NCI-H446 (cell line): ENCODE results near the gene RNF128.
"Not testable (repeated sequence)": the region's sequence is repeated elsewhere in the genome, so short reads cannot be mapped to it uniquely, and the experiment has no call there.

Experiments
- DNase-seq, 2 experiments: peaks; one replicate each; lab custom pipeline; 2025; lab: John Stamatoyannopoulos, UW

RNF128 gene

DNA sequence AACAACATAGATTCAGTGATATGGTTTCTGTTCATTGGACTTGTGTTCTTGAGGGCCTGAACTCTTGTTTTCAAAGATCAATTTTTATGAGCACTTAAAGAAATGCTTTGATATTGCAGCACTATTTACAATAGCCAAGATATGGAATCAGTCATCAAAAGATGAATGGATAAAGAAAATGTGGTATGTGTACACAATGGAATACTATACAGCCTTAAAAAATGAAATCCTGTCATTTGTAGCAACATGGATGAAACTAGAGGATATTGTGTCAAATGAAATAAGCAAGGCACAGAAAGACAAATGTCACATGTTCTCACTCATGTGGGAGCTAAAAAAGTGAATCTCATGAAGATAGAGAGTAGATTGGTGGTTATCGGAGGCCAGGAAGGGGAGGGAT lies 21.9 kb downstream of the RNF128 start:
- no peak for DNase-seq

DNA sequence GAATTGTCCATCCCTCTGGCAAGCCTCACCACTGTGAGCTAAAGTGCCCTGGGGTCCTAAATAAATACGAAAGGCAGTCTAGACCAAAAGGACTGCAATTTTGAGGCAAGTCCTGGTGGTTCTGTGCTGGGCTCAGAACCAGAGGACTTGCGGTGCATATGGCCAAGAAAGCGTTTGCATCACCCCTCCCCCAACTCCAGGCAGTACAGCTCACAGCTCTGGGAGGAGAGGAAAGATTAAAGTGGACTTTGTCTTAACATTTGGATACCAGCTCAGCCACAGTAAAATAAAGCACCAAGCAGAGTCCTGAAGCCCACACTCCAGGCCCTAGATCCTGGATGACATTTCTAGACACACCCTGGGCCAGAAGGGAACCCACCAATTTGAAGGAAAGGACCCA lies 24.9 kb downstream of the RNF128 start:
- DNase-seq = no peak

DNA sequence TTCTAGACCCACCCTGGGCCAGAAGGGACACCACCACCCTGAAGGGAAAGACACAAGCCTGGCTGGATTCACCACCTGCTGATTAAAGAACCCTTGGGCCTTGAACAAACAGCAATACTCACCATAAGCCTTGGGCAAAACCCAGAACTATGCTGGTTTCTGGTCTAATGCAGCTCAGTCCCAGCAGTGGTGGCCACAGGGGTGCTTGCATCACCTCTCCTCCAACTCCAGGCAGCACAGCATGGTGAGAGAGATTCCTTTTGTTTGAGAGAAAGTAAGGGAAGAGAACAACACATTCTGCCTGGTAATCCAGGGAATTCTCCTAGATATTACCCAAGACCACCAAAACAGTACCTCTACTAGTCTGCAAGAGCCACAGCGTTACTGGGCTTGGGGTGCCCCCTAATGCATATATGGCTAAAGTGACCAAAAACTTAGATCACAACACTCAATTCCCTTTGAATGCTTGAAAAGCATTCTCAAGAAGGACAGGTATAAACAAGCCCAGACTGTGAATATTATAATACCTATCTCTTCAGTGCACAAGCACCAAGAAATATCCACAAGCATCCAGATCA lies 25.7 kb downstream of the RNF128 start:
- no peak for DNase-seq

DNA sequence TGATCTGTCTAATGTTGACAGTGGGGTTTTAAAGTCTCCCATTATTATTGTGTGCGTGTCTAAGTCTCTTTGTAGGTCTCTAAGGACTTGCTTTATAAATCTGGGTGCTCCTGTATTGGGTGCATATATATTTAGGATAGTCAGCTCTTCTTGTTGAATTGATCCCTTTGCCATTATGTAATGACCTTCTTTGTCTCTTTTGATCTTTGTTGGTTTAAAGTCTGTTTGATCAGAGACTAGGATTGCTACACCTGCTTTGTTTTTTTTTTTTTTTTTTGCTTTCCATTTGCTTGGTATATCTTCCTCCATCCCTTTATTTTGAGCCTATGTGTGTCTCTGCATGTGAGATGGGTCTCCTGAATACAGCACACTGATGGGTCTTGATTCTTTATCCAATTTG lies 42.8 kb downstream of the RNF128 start:
- DNase-seq = not testable (repeated sequence)

DNA sequence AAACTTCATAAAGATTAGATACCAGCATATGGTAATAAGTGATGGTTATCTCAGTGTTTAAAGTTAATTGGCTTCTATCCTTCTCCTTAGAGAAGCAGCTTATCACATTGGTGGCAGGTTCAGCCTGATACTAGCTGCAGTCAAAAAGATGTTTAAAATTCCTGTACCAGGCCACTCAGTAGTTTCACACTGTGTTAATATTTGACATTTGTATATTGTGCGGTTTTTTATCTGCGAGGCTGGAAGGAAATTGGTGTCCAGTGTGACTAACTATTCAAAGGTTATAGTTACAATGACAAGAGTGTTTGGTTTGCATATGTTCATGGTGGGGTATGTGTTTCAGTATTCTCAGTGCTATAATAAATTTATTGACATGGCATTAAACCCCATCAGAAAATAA lies 48.5 kb downstream of the RNF128 start:
- DNase-seq = no peak

DNA sequence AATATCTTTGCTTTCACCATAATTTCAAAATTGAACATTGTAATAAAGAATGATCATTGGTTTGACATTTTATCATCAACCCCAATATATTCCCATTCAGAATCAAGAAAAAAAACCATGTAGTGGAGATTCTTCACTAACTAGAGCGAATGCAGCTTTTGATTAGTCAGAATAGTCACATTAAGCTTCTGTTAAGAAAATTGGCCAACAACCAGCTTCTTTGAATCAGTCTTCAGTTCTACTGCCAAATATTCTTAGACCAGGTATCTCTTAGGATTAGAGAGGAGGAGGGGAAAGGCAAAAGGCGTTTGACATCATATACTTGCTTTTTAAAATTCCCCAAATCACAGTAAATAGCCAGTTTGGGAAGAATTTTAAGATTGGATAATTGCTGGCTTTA lies 53.8 kb downstream of the RNF128 start:
- no peak for DNase-seq

DNA sequence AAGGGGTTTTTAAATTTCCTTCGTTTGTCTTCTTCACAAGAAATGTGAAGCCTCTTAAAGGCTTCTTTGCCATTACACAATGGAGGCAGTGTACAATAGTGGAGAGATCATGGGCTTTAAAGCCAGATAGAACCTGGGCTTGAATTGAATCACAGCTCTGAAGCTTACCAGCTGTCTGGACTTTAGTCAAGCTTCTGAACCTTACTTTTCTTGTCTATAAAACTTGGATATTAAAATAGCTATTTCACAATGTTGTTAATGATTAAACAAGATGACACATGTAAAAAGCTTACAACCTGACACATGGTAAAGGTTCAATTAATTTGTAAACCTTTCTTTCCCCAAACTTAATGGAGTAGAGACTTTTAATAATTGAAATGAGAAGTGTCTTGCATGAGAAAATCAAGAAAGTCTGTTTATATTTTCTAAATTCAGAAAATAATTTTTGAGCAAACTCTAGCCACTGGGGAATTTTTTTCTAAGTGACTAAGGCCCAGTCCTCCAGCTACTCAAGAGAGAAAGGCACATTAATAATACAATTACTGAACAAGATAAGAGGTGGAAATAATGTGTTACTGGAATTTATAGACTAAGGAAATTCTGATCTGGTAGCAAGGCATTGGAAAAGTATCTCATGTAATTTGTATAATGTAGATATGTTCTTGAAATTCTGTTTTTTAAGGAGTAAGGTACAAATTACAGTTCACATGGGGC lies 54.3 kb downstream of the RNF128 start:
- no peak for DNase-seq

DNA sequence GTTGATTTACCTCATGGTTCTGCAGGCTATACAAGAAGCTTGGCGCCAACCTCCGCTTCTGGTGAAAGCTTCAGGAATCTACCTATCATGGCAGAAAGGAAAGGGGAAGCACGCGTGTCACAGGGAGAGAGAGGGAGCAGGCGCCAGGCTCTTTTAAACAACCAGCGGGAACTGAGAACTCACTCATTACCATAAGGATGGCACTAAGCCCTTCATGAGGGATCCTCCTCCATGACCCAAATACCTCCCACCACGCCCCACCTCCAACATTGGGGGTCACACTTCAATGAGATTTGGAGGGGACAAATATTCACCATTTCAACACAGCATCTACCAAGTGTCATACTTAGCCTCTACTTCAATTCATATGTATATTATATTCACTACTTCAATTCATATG lies 57.2 kb downstream of the RNF128 start:
- DNase-seq = no peak

DNA sequence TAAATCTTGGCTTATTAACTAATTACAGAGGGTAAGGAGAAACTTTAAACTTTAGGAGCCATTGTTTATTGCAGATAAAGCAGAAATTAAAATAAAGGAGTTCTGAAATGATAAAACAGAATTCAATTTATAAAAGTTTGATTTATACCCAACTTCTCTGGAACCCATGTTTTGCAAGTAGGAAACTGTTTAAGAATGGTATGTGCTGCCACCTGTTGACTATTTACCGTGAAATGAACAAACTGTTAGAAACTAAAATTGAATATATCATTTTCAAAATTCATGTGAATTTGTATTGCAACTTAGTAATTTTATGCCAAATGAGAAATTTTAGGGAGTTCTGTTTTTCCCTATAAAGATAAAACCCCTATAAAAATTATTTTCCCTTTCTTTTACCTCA lies 65.0 kb downstream of the RNF128 start:
- DNase-seq = no peak

DNA sequence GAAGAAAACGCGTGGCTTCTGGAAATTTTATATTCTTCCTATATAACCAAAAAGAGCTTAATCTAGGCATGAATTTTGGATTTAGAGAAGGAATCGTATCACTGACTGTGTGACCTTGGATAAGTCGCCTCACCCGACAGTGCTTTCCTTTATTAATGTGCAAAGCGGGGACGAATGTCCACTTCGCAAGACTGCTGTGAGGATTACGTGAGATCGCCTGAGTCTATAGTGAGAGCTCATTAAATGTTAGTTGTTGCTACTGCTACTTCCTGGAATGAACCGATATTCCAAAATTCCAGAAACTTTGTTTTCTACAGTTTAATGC lies 75.5 kb downstream of the RNF128 start:
- no peak for DNase-seq

DNA sequence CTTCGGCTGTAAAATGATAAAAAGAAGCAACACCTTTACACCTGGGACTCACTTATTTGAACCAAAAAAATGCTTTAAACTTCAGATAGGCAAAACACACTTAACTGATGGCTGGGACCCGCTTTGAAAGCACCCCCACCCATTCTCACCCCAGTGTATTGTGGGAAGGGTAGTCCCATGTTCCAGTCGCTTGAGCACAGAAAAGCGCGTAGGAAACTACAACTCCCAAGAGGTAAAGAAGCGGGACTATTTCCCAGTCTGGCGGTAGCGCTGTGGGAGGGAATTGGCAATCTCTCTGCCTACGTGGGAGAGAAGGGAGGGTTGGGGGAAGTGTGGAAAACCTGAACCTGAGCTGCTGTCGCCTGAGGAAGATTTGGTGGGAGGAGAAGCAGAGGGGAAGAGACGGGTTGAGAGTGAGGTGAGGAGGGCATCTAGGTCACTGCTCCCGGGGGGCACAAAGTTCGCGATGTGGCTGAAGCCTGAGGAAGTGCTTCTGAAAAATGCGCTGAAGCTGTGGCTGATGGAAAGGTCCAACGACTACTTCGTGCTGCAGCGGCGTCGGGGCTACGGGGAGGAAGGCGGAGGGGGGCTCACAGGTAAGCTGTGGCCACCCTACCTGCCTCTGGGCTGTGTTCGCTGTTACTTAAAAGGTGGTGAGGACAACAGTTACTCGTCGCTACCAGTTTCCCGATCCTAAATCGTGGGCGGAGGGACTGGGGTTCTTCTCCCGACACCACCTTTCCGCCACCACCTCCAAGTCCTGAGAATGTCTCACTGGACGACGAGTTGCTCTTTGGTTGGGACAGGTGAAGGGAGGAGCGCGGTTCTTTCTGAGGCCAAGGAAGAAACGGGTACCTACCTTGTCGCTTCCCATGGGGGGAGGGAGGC lies 76.1 kb downstream of the RNF128 start, which contains the start of gene TBC1D8B:
TSS of gene TBC1D8B (plus strand) at position 286 of the 888 bp plus-strand sequence. CDS start at position 467, 181 bp downstream.
- DNase-seq = peak; percentile 50 to 88

DNA sequence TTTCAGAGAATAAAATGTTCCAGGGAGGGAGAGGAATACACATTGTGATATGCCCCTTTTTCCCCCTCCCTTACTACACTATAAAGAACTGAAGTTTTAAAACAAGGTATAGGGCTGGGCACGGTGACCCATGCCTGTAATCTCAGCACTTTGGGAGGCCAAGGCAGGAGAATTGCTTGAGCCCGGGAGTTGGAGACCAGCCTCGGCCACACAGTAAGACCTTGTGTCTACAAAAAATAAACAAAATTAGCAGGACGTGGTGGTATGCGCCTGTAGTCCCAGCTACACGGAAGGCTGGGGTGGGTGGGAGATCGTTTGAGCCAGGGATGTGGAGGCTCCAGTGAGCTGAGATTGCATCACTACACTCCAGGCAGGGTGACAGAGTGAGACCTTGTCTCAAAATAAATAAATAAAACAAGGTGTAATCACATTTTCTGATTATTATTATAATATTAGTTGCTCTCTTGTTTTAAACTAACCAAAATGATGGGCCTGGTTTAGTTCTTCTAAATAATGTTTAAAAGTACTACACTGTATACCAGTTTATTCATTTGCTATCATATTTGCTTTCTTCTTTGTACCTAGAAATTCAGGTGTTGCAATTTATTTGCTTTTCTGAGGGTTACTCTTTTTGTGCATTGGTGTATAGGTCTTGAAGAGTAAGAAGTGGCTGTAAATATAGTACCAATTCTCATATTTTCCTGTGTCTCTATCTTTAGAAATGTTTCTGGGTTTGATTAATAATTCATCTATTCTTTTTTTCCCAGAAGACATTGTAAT lies 84.8 kb downstream of the RNF128 start:
- DNase-seq = no peak

DNA sequence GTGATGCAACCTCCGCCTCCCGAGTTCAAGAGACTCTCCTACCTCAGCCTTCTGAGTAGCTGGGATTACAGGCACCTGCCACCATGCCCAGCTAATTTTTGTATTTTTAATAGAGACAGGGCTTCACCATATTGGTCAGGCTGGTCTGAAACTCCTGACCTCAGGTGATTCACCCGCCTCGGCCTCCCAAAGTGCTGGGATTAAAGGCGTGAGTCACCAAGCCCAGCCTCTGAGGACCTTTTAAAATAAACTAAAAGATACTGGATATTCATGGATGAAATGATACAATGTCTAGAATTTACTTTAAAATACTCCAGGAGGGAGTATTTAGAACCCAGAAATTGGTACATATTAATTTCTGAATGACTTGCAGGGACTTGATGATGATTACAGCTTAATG lies 86.4 kb downstream of the RNF128 start:
- DNase-seq = not testable (repeated sequence)

DNA sequence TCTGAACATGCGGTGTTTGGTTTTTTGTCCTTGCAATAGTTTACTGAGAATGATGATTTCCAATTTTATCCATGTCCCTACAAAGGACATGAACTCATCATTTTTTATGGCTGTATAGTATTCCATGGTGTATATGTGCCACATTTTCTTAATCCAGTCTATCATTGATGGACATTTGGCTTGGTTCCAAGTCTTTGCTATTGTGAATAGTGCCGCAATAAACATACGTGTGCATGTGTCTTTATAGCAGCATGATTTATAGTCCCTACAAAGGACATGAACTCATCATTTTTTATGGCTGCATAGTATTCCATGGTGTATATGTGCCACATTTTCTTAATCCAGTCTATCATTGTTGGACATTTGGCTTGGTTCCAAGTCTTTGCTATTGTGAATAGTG lies 87.6 kb downstream of the RNF128 start:
- not testable (repeated sequence) for DNase-seq
